Measurements from ENCODE around the gene PRMT9. TPM values are rescaled to one million over a fixed set of nuclear protein-coding genes. Genes with fewer than 3 reads are reported as not detected.

The PRMT9 gene
- total RNA-seq, 1 experiment from 2014 or later: 10.5 TPM

GRCh38 chr4:147640331-147640730 is 43.6 kb downstream of the PRMT9 start:
- Histone ChIP-seq H3T11ph (ENCODE audit: low read length) (no peak overlapping the region), H3K9ac (ENCODE audit: extremely low read depth, insufficient read length, low read length) (no peak overlapping the region), H3K27me3 (ENCODE audit: insufficient read depth, low read length) (no peaks in the 10 kb centered on the region), H2AK5ac (ENCODE audit: insufficient read length, low read length) (no peak overlapping the region), H2AFZ (ENCODE audit: low read length) (no peak overlapping the region), H3K4me2 (ENCODE audit: insufficient read depth, insufficient read length, low read length) (no peak overlapping the region), H3K23ac (ENCODE audit: insufficient read length, low read depth, low read length) (no peak overlapping the region), H3K23me2 (ENCODE audit: insufficient read length, low read depth, low read length, poor library complexity, severe bottlenecking) (no peaks in the 10 kb centered on the region), H3K56ac (ENCODE audit: insufficient read length, low read depth, low read length) (no peak overlapping the region), H2BK20ac (ENCODE audit: low read depth, low read length, poor library complexity, severe bottlenecking) (no peak overlapping the region), H3K79me2 (ENCODE audit: insufficient read depth, low read length) (no peaks in the 10 kb centered on the region), H3K79me1 (ENCODE audit: insufficient read depth, low read depth, low read length, poor library complexity, severe bottlenecking) (no peaks in the 10 kb centered on the region), H4K5ac (ENCODE audit: insufficient read length, low read depth, low read length) (no peak overlapping the region), H4K20me1 (ENCODE audit: control insufficient read depth, insufficient read depth, insufficient read length) (no peaks in the 10 kb centered on the region), H4K91ac (ENCODE audit: insufficient read length, low read depth, low read length) (no peak overlapping the region), H4K8ac (replicated peaks; ENCODE audit: insufficient read length, low read depth, low read length) (no peak overlapping the region), H3K18ac (ENCODE audit: insufficient read length, low read depth, low read length) (no peak overlapping the region), H2BK15ac (ENCODE audit: low read depth, low read length) (no peak overlapping the region), H2BK120ac (ENCODE audit: low read depth, low read length, poor library complexity, severe bottlenecking) (no peak overlapping the region), H3K27ac (ENCODE audit: insufficient read length, low read depth, low read length) (no peak overlapping the region), H3K14ac (ENCODE audit: insufficient read depth, low read length) (no peak overlapping the region), H3K4ac (ENCODE audit: low read depth, low read length) (no peak overlapping the region), H2BK12ac (ENCODE audit: insufficient read length, low read depth, low read length) (no peak overlapping the region), H2BK5ac (ENCODE audit: insufficient read length, low read length) (no peak overlapping the region), H3K9me3 (ENCODE audit: control insufficient read depth, low read depth, low read length) (no peaks in the 10 kb centered on the region), H3K4me1 (ENCODE audit: insufficient read depth, low read length) (no peaks in the 10 kb centered on the region)
- H3K4me3 Mint-ChIP-seq: no peak overlapping the region
- no peak for DNase-seq
- H3K4me1 Mint-ChIP-seq: peaks cover 26 to 30% of the 10 kb centered on the region in 2 experiments
- H3K27me3 Mint-ChIP-seq (ENCODE audit: low read depth): no peaks in the 10 kb centered on the region; the same call in 1 of the 2 replicates
- TF ChIP-seq CTCF (conservative IDR thresholded peaks at IDR 0.05): no peak
- H3K36me3 Mint-ChIP-seq (ENCODE audit: insufficient read depth in 1 of 3, low read depth in 3 of 3): peaks cover 19 to 43% (median 40%) of the 10 kb centered on the region in 3 experiments
- H3K9me3 Mint-ChIP-seq: no peaks in the 10 kb centered on the region
- no CpG with 5 or more reads among the region's 1 CpG for WGBS (ENCODE audit: extremely low coverage, insufficient read length, low lambda C conversion rate)
- peak overlapping the region in 1 of 3 experiments; percentile 53; a peak in 3 of 7 replicates for H3K27ac Mint-ChIP-seq

All from H9 (cell line).